NCI-H2081 treated with DMSO at 0.1 percent for 48 hours (cell line): ENCODE measurements around the gene CEP164.

Experiments used
- DNase-seq: peaks from one replicate; lab custom pipeline; 2025; lab: John Stamatoyannopoulos, UW

Gene CEP164

GRCh38 chr11:117462864-117463247 is 135.2 kb downstream of the CEP164 start:
- DNase-seq: no peak
